ENCODE measurements around the gene GPX5.
A peak's percentile ranks its signal among the peaks of the same experiment; 100 is the strongest.

Gene GPX5

DNA sequence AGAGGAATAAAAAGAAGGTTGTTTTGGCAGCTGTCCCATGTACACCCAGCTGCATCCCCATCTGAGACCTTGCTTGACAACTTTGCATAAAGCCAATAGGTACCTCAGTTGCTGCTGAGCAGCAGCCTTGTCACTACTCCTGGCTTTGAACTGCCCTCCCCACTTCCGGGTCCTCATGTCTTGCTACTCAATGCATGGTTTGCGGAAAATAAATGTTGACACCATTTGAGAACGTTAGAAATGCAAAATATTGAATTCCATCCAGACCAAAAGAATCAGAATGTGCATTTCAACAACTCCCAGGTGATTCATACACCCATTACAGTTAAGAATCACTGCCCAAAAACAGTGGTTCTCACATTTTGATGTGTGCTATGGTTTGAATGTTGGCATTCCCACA, 32.9 kb downstream of the GPX5 start:
- no peak for DNase-seq (ENCODE audit: low spot score)

DNA sequence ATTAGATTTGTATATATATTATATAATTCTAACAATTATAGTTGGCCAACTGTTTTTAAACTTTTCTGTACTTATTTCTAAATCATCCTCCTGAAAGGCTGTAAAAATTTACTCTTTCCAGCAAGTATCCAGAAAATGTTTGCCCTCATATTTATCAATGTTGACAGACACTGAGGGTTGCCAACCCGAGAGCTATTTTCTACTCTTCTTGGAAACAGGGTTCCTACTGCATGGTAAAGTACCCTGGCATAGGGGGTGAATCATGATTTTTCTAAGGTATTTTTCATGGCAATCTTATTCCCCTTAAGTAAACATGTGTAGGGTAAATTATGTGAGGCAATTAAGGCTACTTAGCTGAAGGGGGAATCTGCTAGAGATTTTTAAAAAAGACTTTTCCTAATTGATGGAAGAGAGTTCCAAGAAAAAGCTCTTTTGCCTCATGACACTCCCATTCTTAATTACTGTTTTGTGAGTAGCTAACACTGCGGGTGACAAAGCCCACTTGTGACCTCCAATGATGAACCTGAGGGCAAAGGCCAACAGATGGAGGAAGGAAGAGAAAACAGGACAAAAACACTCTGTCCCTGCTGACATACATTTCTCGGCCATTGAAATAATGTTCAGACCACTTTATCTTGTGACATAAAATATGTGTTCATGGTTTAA, 37.9 kb downstream of the GPX5 start:
- DNase-seq (ENCODE audit: low spot score) = no peak

DNA sequence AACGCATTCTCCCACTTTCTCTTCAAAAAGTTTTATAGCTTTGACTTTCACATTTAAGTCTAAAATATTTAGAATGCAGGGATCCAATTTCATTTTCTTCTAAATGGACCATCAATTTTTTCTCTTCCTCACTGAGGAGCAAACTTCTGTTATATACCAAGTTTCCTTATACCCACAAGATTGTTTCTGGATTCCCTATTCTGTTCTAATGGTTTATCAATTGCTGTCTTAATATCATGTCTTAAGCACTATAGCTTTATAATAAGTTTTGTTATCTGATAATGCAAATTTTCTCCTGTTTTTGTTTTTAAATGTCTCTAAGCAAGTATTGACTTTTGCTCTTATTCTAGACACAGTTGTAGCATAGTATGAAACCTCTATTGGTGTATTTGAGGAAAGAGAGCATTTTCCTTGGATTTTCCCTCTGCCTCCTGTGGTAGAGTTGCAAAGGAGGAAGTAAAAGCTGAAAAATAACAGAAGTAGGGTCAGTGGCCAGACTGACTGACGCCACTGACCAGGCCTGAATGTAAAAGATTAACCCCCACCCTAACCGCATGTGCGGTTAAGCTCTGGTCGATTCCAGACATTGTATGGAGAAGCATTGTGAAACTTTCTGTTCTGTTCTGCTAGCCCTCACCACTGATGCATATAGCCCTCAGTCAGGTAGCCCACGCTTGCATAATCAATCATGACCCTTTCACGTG, 40.3 kb downstream of the GPX5 start:
- DNase-seq (ENCODE audit: low spot score) = no peak

DNA sequence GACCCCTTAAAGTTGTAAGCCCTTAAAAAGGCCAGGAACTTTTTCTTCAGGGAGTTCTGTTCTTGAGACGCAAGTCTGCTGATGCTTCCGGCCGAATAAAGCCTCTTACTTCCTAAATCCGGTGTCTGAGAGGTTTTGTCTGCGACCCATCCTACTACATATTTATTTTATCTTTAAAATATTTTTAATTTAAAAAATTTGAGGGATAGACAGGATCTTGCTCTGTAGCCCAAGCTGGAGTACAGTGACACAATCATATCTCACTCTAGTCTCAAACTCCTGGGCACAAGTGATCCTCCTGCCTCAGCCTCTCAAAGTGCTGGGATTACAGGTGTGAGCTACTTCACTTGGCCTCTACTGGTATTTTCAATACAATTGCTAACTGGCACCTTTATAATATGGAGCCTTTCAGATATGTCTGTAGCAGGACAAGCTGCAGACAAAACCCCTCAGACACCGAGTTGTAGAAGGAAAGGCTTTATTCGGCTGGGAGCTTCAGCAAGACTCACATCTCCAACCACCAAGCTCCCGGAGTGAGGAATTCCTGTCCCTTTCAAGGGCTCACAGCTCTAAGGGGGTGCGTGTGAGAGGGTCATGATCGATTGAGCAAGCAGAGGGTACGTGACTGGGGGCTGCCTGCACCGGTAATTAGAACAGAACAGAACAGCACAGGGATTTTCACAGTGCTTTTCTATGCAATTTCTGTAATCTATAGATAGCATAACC, 41.0 kb downstream of the GPX5 start:
- DNase-seq (ENCODE audit: low spot score) = no peak

DNA sequence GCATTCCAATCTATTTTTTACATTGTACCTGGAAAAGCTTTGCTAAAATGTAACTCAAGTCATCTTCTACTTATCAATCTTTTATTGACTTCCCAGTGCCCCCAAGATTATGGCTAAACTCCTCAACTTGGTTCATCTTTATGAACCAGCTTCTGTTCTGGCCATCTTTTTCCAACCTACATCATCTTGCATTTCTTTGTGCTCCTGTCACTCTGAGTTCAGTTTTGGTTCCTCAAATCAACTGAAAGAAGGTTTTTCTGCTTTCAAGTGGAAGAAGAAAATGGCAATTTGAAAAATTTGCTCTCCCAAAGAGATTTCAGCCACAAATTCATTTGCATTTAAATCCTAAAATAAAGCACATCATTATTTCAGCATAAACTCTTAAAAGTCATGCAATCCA, 41.8 kb downstream of the GPX5 start:
- no peak for DNase-seq (ENCODE audit: low spot score)

DNA sequence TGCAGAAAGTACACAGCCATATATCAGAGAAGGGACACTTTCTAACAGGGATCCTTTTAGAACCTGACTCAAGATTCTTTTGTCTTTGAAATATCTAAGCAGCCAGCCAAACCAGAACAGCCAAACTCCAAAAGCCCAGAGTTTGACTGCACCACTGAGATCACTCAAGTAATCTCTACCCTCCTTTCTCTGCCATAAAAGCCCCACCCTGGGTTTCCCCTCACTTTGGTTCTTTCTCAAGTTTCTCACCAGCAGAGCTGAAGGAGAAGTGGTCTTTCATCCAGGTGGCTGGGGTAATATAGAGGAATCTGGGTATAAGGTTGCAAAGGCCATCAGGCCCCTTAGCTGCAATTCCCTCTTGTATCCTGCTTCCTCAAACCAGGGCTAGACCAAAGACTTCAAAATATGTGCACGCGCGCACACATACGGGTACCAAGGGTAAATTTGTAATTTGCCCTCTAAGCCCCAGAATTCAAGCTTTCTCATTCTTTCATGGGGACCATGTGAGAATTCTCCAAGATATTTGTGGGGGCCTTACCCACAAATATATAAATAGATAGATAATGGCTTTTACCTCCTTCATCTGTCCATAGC, 42.9 kb downstream of the GPX5 start:
- no peak for DNase-seq (ENCODE audit: low spot score)

DNA sequence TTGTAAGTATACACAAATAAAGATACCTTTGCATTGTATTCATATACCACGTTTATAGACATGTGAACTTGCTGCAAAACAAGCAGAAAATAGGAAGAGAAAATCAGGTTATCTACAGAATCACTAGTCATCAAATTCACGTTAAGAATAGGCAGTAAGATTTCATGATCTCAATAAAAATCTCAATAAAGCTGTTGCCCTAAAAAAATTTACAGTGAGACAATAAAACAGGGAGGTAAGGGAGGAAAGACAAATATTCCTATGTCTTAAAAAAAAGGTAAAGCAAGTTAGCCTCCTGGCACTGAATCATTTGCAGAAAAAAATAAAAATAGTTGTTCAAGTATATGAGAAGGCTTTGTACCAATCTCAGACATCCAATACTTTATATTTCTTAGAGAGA, 44.1 kb downstream of the GPX5 start:
- no peak for DNase-seq (ENCODE audit: low spot score)

DNA sequence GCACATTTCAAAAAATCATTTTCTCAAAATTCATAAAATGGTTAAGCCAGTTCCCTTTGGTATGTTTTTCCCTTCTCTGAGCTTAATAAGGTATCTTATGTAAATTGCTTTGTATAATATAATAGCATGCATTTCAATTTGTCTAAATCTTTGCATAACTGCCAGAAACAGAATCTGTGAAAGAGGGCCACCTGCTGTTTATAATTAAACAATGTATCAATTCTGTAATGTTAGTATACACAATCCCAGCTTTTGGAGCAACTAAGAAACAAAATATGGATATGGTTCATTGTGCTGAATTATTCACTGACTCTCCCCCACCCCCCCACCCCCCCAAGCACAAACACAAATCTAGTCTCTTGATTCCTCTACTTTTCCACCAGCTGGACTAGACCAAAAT, 54.8 kb downstream of the GPX5 start:
- DNase-seq (ENCODE audit: low spot score) = peak; percentile 47

DNA sequence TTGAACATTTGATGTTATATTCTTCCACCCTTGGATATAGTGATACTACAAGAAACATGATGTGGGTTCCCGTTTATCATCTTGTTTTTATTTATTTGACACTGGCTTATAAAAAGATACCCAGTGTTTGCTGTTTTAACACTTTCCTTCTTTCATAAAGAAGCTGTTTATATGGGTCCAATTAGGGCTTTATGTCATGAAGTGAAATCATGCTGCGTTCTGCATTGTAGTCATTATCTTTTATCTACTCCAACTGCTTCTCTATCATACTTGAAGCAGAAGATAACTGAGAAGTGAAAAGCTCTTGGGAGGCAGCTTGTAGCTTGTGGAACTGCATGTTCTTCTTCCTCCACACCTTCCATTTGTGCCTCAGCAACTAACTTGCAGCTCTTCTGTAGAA, 57.8 kb downstream of the GPX5 start:
- DNase-seq (ENCODE audit: low spot score) = no peak

All from COLO829 (cell line).